Activated CD4-positive, alpha-beta T cell treated with anti-CD3 and anti-CD28 coated beads, Interleukin-10, Interleukin-2, amounts not matched to agents 100 ng/mL and 50 ng/mL, durations not matched to agents 16 hours and 8 hours (primary cell): ENCODE data around the gene USP9X.
A peak's percentile ranks its signal among the peaks of the same experiment; 100 is the strongest.
"Not testable (repeated sequence)": the region's sequence is repeated elsewhere in the genome, so short reads cannot be mapped to it uniquely, and the experiment has no call there.

Experiments used
- DNase-seq: peaks from one replicate; pipeline ENCODE4 v3.0.0-alpha.2; 2020

USP9X gene

GRCh38 chrX:41084893-41085511 lies at the start of gene USP9X:
TSS of gene USP9X (plus strand) at chrX:41085445. CDS start at chrX:41123629, 38,184 bp downstream.
- DNase-seq, result peak; percentile 94

- DNase-seq, result no peak
Observed at GRCh38 chrX:41035582-41035981, 49.7 kb upstream of the USP9X start.

GRCh38 chrX:41036668-41037326 lies 48.4 kb upstream of the USP9X start:
- no peak for DNase-seq

- DNase-seq, result no peak
Observed at GRCh38 chrX:41043196-41043595, 42.0 kb upstream of the USP9X start.

GRCh38 chrX:41043674-41044345 lies 41.4 kb upstream of the USP9X start:
- no peak for DNase-seq

GRCh38 chrX:41045960-41046567 lies 39.2 kb upstream of the USP9X start:
- no peak for DNase-seq

- no peak for DNase-seq
Observed at GRCh38 chrX:41047878-41048534, 37.2 kb upstream of the USP9X start.

GRCh38 chrX:41050359-41050758 lies 34.9 kb upstream of the USP9X start:
- DNase-seq, result no peak

- no peak for DNase-seq
Observed at GRCh38 chrX:41051288-41051687, 34.0 kb upstream of the USP9X start.

GRCh38 chrX:41055740-41056139 lies 29.5 kb upstream of the USP9X start:
- DNase-seq, result no peak

- DNase-seq, result not testable (repeated sequence)
Observed at GRCh38 chrX:41063276-41063675, 22.0 kb upstream of the USP9X start.

GRCh38 chrX:41064018-41064417 lies 21.2 kb upstream of the USP9X start:
- DNase-seq, result no peak

GRCh38 chrX:41066391-41066790 lies 18.9 kb upstream of the USP9X start:
- DNase-seq, result no peak

- no peak for DNase-seq
Observed at GRCh38 chrX:41066969-41067368, 18.3 kb upstream of the USP9X start.

GRCh38 chrX:41067721-41068120 lies 17.5 kb upstream of the USP9X start:
- no peak for DNase-seq

GRCh38 chrX:41076742-41077141 lies 8.5 kb upstream of the USP9X start:
- DNase-seq, result no peak

GRCh38 chrX:41081821-41082220 lies 3.4 kb upstream of the USP9X start:
- no peak for DNase-seq

- no peak for DNase-seq
Observed at GRCh38 chrX:41082783-41083182, 2.5 kb upstream of the USP9X start.

GRCh38 chrX:41084044-41084892 lies 977 bp upstream of the USP9X start:
- DNase-seq, result peak; percentile 96

GRCh38 chrX:41085512-41085877 lies 250 bp downstream of the USP9X start:
- DNase-seq, result peak; percentile 78

GRCh38 chrX:41085878-41086626 lies 807 bp downstream of the USP9X start:
- DNase-seq, result peak; percentile 58

GRCh38 chrX:41086627-41086932 lies 1.3 kb downstream of the USP9X start:
- no peak for DNase-seq
